GM18499 (cell line): ENCODE data around the gene LITAF.

Experiments
- ATAC-seq: cut with Tn5 transposase; IDR thresholded peaks from one replicate; pipeline ENCODE4 v1.9.1; 2021; ENCODE audit warnings: moderate number of reproducible peaks; ENCODE audit not compliant: insufficient read depth, unreplicated experiment

Gene LITAF

GRCh38 chr16:11556945-11557720, 29.6 kb downstream of the LITAF start:
- ATAC-seq: no peak

- no peak for ATAC-seq
Observed at GRCh38 chr16:11556214-11556819, 30.4 kb downstream of the LITAF start.

GRCh38 chr16:11554053-11554452, 32.7 kb downstream of the LITAF start:
- no peak for ATAC-seq

GRCh38 chr16:11553371-11553770, 33.3 kb downstream of the LITAF start:
- ATAC-seq: no peak

- ATAC-seq: no peak
Observed at GRCh38 chr16:11552440-11552839, 34.3 kb downstream of the LITAF start.

GRCh38 chr16:11551842-11552241, 34.9 kb downstream of the LITAF start:
- no peak for ATAC-seq

GRCh38 chr16:11550791-11551498, 35.8 kb downstream of the LITAF start:
- no peak for ATAC-seq

- no peak for ATAC-seq
Observed at GRCh38 chr16:11547118-11547916, 39.4 kb downstream of the LITAF start.

GRCh38 chr16:11546608-11547061, 40.1 kb downstream of the LITAF start:
- ATAC-seq: no peak

GRCh38 chr16:11543661-11544393, 42.9 kb downstream of the LITAF start:
- ATAC-seq: no peak

- ATAC-seq: no peak
Observed at GRCh38 chr16:11542069-11542744, 44.5 kb downstream of the LITAF start.

- no peak for ATAC-seq
Observed at GRCh38 chr16:11539641-11540050, 47.1 kb downstream of the LITAF start.

GRCh38 chr16:11538880-11539279, 47.8 kb downstream of the LITAF start:
- ATAC-seq: no peak

- ATAC-seq: no peak
Observed at GRCh38 chr16:11536104-11536866, 50.4 kb downstream of the LITAF start.

- ATAC-seq: no peak
Observed at GRCh38 chr16:11535494-11535893, 51.2 kb downstream of the LITAF start.

- ATAC-seq: no peak
Observed at GRCh38 chr16:11534262-11534661, 52.5 kb downstream of the LITAF start.

GRCh38 chr16:11533588-11533987, 53.1 kb downstream of the LITAF start:
- ATAC-seq: no peak

GRCh38 chr16:11530171-11530940, 56.4 kb downstream of the LITAF start:
- ATAC-seq: no peak
